HepG2 (cell line): ENCODE results near the gene ABCA13. TPM values are rescaled to one million over a fixed set of nuclear protein-coding genes. Genes with fewer than 3 reads are reported as not detected.

Experiments
- ATAC-seq: fragments of 200-7000 bp; cut with Tn5 transposase; 3 replicates; pipeline ENCODE4 v1.9.1; 2020; ENCODE audit warnings: mild to moderate bottlenecking, moderate library complexity
- BruUV-seq: library from RNA; stranded (reverse); fragments of 400-500 nt; replicated peaks from 2 replicates; lab custom pipeline; 2021; lab: Mats Ljungman, UMichigan
- CTCF ChIA-PET: fragments of 300-600 bp; formaldehyde crosslinking; extraction: SDS; loops from one replicate; lab custom pipeline; 2021; ENCODE audit warnings: low total read pairs, inconsistent platforms, low intra/inter-chr PET ratio; lab: Yijun Ruan, JAX
- POLR2A ChIA-PET: fragments of 350-600 bp; sonication (Branson Sonifier 250); formaldehyde crosslinking; loops from one replicate; lab custom pipeline; 2020; ENCODE audit warnings: antibody characterized with exemption, inconsistent platforms; lab: Yijun Ruan, JAX
- DNase-seq: peaks from one replicate; pipeline ENCODE4 v3.0.0-alpha.2; 2015; ENCODE audit warnings: low spot score
- FAIRE-seq: peaks from 3 replicates; lab custom pipeline; 2011; peaks lifted over from hg19 to GRCh38; lab: Jason Lieb, UNC
- H2AFZ ChIP-seq: one replicate; pipeline ENCODE4 v1.6.1; 2011; ENCODE audit warnings: low read length, inconsistent platforms
- H3K27ac ChIP-seq: fragments of 300-600 bp; 3 replicates; pipeline ENCODE4 v1.8.0; 2011; ENCODE audit warnings: mixed run types, mild to moderate bottlenecking, mixed read lengths, low read length, inconsistent platforms; ENCODE audit not compliant: insufficient read depth; ENCODE audit errors: extremely low read length
- H3K27me3 ChIP-seq, 2 experiments: fragments of 200-600 bp in 1 of 2; 2 replicates in 1 of 2; 3 replicates in 1 of 2; pipeline versions ENCODE4 v1.6.0 to v1.8.0; 2011; ENCODE audit warnings: low read length in 2 of 2, mild to moderate bottlenecking in 2 of 2, moderate library complexity in 2 of 2, inconsistent platforms in 1 of 2; ENCODE audit not compliant: insufficient read depth in 2 of 2, control insufficient read depth in 1 of 2
- H3K36me3 ChIP-seq, 2 experiments: fragments of 200-600 bp in 1 of 2; replicated peaks in 1 of 2; 2 replicates in 1 of 2; 3 replicates in 1 of 2; pipeline versions ENCODE4 v1.5.1 to v1.8.0; 2011; ENCODE audit warnings: low read length in 2 of 2, inconsistent platforms in 1 of 2; ENCODE audit not compliant: insufficient read depth in 2 of 2, control insufficient read depth in 1 of 2
- H3K4me1 ChIP-seq: 2 replicates; pipeline ENCODE4 v1.5.1; 2012; ENCODE audit warnings: low read length, inconsistent platforms; ENCODE audit not compliant: insufficient read depth
- H3K4me2 ChIP-seq: 2 replicates; pipeline ENCODE4 v1.6.0; 2011; ENCODE audit warnings: low read depth, low read length, inconsistent platforms
- H3K4me3 ChIP-seq, 3 experiments: fragments of 200-600 bp in 1 of 3; sonication (generic), shearing (Covaris generic) in 1 of 3; replicated peaks in 1 of 3; 2 replicates each; pipeline ENCODE4 v1.5.1; 2011 to 2016; ENCODE audit warnings: low read length in 3 of 3, inconsistent platforms in 2 of 3, low read depth in 2 of 3, mild to moderate bottlenecking in 2 of 3, control low read depth in 1 of 3, mixed read lengths in 1 of 3; ENCODE audit not compliant: insufficient read depth in 1 of 3
- H3K79me2 ChIP-seq: one replicate; pipeline ENCODE4 v1.6.1; 2011; ENCODE audit warnings: low read length, inconsistent platforms; ENCODE audit not compliant: insufficient read depth
- H3K9ac ChIP-seq: 2 replicates; pipeline ENCODE4 v1.6.0; 2011; ENCODE audit warnings: mild to moderate bottlenecking, low read depth, low read length, inconsistent platforms; ENCODE audit not compliant: insufficient read depth
- H3K9me3 ChIP-seq: 2 replicates; pipeline ENCODE4 v1.5.1; 2012; ENCODE audit warnings: mild to moderate bottlenecking, low read length
- H4K20me1 ChIP-seq: 2 replicates; pipeline ENCODE4 v1.6.0; 2011; ENCODE audit warnings: inconsistent platforms, mild to moderate bottlenecking, low read length, moderate library complexity; ENCODE audit not compliant: insufficient read depth
- HMG20B ChIP-seq: conservative IDR thresholded peaks from 2 replicates; pipeline ENCODE4 v1.6.1; 2016; ENCODE audit warnings: missing genetic modification reagents, missing compliant biosample characterization
- NFYB ChIP-seq: sonication (generic); formaldehyde crosslinking; IDR thresholded peaks from 2 replicates; pipeline ENCODE4 v1.4.0; 2020; ENCODE audit warnings: missing genetic modification reagents
- PPARG ChIP-seq: conservative IDR thresholded peaks from 2 replicates; pipeline ENCODE4 v1.6.1; 2016; ENCODE audit warnings: missing biosample characterization, missing genetic modification reagents
- PRMT3 ChIP-seq: sonication (generic); formaldehyde crosslinking; IDR thresholded peaks from 2 replicates; pipeline ENCODE4 v1.8.1; 2022; ENCODE audit warnings: low read depth, mild to moderate bottlenecking, moderate library complexity, missing genetic modification reagents, borderline replicate concordance
- SAP130 ChIP-seq: IDR thresholded peaks from 2 replicates; pipeline ENCODE4 v1.6.1; 2016; ENCODE audit warnings: low read depth
- SP5 ChIP-seq: IDR thresholded peaks from 2 replicates; pipeline ENCODE4 v1.6.1; 2016; ENCODE audit warnings: low read depth, borderline replicate concordance
- U2AF1 ChIP-seq: fragments of 200-400 bp; formaldehyde crosslinking; optimal IDR thresholded peaks from 2 replicates; pipeline ENCODE3; 2017; ENCODE audit warnings: mild to moderate bottlenecking, low read depth, low read length
- XBP1 ChIP-seq: sonication (generic); formaldehyde crosslinking; IDR thresholded peaks from 2 replicates; pipeline ENCODE4 v1.5.0; 2020; ENCODE audit warnings: missing genetic modification reagents
- ZMAT3 ChIP-seq: sonication (generic); formaldehyde crosslinking; conservative IDR thresholded peaks from 2 replicates; pipeline ENCODE4 v1.7.0; 2021; ENCODE audit warnings: missing genetic modification reagents
- ZNF274 ChIP-seq: sonication (generic); formaldehyde crosslinking; IDR thresholded peaks from 2 replicates; pipeline ENCODE4 v1.5.1; 2020; ENCODE audit warnings: mild to moderate bottlenecking, missing genetic modification reagents
- ZNF296 ChIP-seq: sonication (generic); formaldehyde crosslinking; conservative IDR thresholded peaks from 2 replicates; pipeline ENCODE4 v1.5.0; 2020; ENCODE audit warnings: mild to moderate bottlenecking, missing genetic modification reagents
- ZNF572 ChIP-seq: sonication (generic); formaldehyde crosslinking; IDR thresholded peaks from 2 replicates; pipeline ENCODE4 v1.5.1; 2020; ENCODE audit warnings: mild to moderate bottlenecking, missing genetic modification reagents
- ZNF605 ChIP-seq: sonication (generic); formaldehyde crosslinking; IDR thresholded peaks from 2 replicates; pipeline ENCODE4 v1.8.0; 2022; ENCODE audit warnings: mild to moderate bottlenecking, missing genetic modification reagents
- WGBS: methylation state at CpG from one replicate; pipeline ENCODE4 v1.1.6; 2017; ENCODE audit warnings: low lambda C conversion rate; 5-methylcytosine and 5-hydroxymethylcytosine counted together
- in situ Hi-C: cut with HindIII; loops from 2 replicates; pipeline ENCODE4 v1.10.0; 2017; ENCODE audit warnings: low pct_unique_long_range_greater_than_20kb; ENCODE audit not compliant: extremely low pct_ligation_motif_present
- intact Hi-C: fragments of 100-400 bp; cut with micrococcal nuclease; formaldehyde crosslinking; loops from one replicate; pipeline ENCODE4 v1.10.0; 2022; ENCODE audit not compliant: unreplicated experiment
- polyA plus RNA-seq, 8 experiments: library from polyadenylated mRNA; depleted of rRNA in 3 of 8; stranded (reverse) in 7 of 8; unstranded in 1 of 8; fragments of >200 nt; fragmentation: Illumina TruSeq in 4 of 8; extraction: Trizol in 4 of 8; gene quantifications; 2 replicates each; pipeline versions ENCODE4 v1.2.1 to v1.2.3, GENCODE V29; 2011 to 2016; ENCODE audit warnings: low read depth in 4 of 8, missing spikeins in 1 of 8, mixed read lengths in 1 of 8; ENCODE audit not compliant: insufficient read depth in 1 of 8
- total RNA-seq, 5 experiments: library from RNA; depleted of rRNA; stranded (reverse); fragments of >200 nt; fragmentation: Illumina TruSeq; extraction: Trizol; gene quantifications; 2 replicates each; pipeline ENCODE4 v1.2.3, GENCODE V29; 2016; ENCODE audit warnings: low read depth in 1 of 5
- TF ChIP-seq, protein P1 (sequence below): IDR thresholded peaks from 2 replicates; pipeline ENCODE4 v1.6.1; 2018; ENCODE audit warnings: missing genetic modification reagents, mild to moderate bottlenecking, missing compliant biosample characterization
- TF ChIP-seq, protein P2 (sequence below): sonication (generic); formaldehyde crosslinking; conservative IDR thresholded peaks from 2 replicates; pipeline ENCODE4 v1.8.0; 2022; ENCODE audit warnings: mild to moderate bottlenecking, moderate library complexity, missing genetic modification reagents
- TF ChIP-seq, protein P3 (sequence below): sonication (generic); formaldehyde crosslinking; IDR thresholded peaks from 2 replicates; pipeline ENCODE4 v1.5.1; 2020; ENCODE audit warnings: mild to moderate bottlenecking, missing genetic modification reagents, borderline replicate concordance
- TF ChIP-seq, protein P4 (sequence below): sonication (generic); formaldehyde crosslinking; IDR thresholded peaks from 2 replicates; pipeline ENCODE4 v1.8.1; 2023; ENCODE audit warnings: mild to moderate bottlenecking, missing genetic modification reagents, borderline replicate concordance

Gene ABCA13
- total and polyA plus RNA-seq, 2 of the 13 experiments (the other 11 are each of a cell fraction or from before 2014, with no cell fraction given) = 0.03 TPM; not detected in 1

DNA sequence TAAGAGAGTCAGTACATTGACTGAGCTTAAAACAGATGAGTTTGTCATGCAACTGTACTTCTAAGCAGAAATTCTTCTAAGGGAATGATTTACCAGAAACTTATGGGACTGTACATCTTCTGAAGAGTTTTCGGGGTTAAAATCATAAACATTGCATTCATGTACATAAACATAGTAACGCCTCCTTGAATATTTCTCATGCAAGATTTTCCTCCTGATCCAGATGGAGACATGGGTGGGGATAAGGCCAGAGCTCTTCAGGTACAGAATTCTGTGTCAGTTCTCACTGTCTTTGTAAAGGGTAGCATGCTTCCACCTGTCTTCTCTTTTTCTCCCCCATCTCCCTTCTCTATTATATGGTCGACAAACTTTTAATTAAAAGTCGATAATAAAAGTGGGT lies 335.3 kb downstream of the ABCA13 start (continued):
- TF ChIP-seq HMG20B (CRISPR knock-in tag) = no peak
- TF ChIP-seq XBP1 (CRISPR knock-in tag) = no peak
- TF ChIP-seq ZNF274 (CRISPR knock-in tag) = no peak
- no peak for TF ChIP-seq SP5 (CRISPR knock-in tag)
- TF ChIP-seq ZMAT3 = no peak
- TF ChIP-seq, protein P1, sequence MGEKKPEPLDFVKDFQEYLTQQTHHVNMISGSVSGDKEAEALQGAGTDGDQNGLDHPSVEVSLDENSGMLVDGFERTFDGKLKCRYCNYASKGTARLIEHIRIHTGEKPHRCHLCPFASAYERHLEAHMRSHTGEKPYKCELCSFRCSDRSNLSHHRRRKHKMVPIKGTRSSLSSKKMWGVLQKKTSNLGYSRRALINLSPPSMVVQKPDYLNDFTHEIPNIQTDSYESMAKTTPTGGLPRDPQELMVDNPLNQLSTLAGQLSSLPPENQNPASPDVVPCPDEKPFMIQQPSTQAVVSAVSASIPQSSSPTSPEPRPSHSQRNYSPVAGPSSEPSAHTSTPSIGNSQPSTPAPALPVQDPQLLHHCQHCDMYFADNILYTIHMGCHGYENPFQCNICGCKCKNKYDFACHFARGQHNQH (CRISPR knock-in tag) = no peak
- TF ChIP-seq SAP130 (CRISPR knock-in tag) = no peak
- no peak for TF ChIP-seq NFYB (CRISPR knock-in tag)

DNA sequence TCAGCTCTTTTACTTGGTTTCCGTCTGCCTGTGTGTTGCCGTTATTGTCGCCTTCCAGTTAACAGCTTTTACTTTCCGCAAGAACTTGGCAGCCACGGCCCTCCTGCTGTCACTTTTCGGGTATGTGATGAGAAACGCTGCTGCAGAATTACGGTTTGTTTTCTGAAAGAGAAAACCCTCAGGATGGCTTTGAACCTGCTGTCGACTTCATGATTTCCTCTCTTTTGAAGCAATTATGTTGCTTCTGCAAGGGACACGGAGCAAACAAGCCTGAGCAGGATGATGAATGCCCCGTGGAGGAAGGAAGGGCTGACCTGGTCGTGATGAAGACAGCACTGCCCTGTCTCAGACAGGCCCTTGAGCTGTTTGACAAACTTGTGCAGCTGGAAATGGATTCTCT lies 339.8 kb downstream of the ABCA13 start:
- no TSS peak for BruUV-seq
- in situ Hi-C loops = no loop called here
- ATAC-seq (no peak), FAIRE-seq (no peak), DNase-seq (no peak)
- Histone ChIP-seq H3K27me3 (peaks cover 0 to 3% of the 10 kb centered on the region in 2 experiments; a peak in 2 of 5 replicates), H4K20me1 (no peaks in the 10 kb centered on the region), H2AFZ (no peak overlapping the region), H3K9me3 (no peaks in the 10 kb centered on the region), H3K79me2 (no peaks in the 10 kb centered on the region), H3K4me2 (no peak overlapping the region), H3K4me3 (no peak overlapping the region), H3K4me1 (no peaks in the 10 kb centered on the region), H3K27ac (no peak overlapping the region), H3K9ac (no peak overlapping the region), H3K36me3 (no peaks in the 10 kb centered on the region)
- POLR2A ChIA-PET = no interaction called here
- intact Hi-C loops = no loop called here
- WGBS = 9% methylated on average over 12 of the region's 12 CpGs
- CTCF ChIA-PET = no interaction called here
- TF ChIP-seq SAP130 (CRISPR knock-in tag) (no peak), ZNF296 (CRISPR knock-in tag) (no peak), ZNF572 (CRISPR knock-in tag) (no peak), ZNF605 (no peak), PPARG (no peak), U2AF1 (no peak), PRMT3 (no peak)
- TF ChIP-seq, protein P2, sequence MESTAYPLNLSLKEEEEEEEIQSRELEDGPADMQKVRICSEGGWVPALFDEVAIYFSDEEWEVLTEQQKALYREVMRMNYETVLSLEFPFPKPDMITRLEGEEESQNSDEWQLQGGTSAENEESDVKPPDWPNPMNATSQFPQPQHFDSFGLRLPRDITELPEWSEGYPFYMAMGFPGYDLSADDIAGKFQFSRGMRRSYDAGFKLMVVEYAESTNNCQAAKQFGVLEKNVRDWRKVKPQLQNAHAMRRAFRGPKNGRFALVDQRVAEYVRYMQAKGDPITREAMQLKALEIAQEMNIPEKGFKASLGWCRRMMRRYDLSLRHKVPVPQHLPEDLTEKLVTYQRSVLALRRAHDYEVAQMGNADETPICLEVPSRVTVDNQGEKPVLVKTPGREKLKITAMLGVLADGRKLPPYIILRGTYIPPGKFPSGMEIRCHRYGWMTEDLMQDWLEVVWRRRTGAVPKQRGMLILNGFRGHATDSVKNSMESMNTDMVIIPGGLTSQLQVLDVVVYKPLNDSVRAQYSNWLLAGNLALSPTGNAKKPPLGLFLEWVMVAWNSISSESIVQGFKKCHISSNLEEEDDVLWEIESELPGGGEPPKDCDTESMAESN = no peak
- TF ChIP-seq, protein P3, sequence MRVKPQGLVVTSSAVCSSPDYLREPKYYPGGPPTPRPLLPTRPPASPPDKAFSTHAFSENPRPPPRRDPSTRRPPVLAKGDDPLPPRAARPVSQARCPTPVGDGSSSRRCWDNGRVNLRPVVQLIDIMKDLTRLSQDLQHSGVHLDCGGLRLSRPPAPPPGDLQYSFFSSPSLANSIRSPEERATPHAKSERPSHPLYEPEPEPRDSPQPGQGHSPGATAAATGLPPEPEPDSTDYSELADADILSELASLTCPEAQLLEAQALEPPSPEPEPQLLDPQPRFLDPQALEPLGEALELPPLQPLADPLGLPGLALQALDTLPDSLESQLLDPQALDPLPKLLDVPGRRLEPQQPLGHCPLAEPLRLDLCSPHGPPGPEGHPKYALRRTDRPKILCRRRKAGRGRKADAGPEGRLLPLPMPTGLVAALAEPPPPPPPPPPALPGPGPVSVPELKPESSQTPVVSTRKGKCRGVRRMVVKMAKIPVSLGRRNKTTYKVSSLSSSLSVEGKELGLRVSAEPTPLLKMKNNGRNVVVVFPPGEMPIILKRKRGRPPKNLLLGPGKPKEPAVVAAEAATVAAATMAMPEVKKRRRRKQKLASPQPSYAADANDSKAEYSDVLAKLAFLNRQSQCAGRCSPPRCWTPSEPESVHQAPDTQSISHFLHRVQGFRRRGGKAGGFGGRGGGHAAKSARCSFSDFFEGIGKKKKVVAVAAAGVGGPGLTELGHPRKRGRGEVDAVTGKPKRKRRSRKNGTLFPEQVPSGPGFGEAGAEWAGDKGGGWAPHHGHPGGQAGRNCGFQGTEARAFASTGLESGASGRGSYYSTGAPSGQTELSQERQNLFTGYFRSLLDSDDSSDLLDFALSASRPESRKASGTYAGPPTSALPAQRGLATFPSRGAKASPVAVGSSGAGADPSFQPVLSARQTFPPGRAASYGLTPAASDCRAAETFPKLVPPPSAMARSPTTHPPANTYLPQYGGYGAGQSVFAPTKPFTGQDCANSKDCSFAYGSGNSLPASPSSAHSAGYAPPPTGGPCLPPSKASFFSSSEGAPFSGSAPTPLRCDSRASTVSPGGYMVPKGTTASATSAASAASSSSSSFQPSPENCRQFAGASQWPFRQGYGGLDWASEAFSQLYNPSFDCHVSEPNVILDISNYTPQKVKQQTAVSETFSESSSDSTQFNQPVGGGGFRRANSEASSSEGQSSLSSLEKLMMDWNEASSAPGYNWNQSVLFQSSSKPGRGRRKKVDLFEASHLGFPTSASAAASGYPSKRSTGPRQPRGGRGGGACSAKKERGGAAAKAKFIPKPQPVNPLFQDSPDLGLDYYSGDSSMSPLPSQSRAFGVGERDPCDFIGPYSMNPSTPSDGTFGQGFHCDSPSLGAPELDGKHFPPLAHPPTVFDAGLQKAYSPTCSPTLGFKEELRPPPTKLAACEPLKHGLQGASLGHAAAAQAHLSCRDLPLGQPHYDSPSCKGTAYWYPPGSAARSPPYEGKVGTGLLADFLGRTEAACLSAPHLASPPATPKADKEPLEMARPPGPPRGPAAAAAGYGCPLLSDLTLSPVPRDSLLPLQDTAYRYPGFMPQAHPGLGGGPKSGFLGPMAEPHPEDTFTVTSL = no peak
- TF ChIP-seq, protein P4, sequence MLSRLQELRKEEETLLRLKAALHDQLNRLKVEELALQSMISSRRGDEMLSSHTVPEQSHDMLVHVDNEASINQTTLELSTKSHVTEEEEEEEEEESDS (CRISPR knock-in tag) = no peak
